ENCODE measurements around the gene WDR77. TPM values are rescaled to one million over a fixed set of nuclear protein-coding genes. Genes with fewer than 3 reads are reported as not detected.

The WDR77 gene
- total RNA-seq = 22.7 and 24.0 TPM in 2 replicates
- long read RNA-seq, transcript WDR77-201 (10 exons, 2,576 nt) = major isoform, 129 of 157 reads
- long read RNA-seq, partial matches to known transcripts = 10 of 157 reads
- long read RNA-seq, other reads (novel, unspliced or antisense) = 18 of 157 reads

- Mint-ChIP-seq H3K9me3 (ENCODE audit: unreplicated experiment) (no peaks in the 10 kb centered on the region), H3K4me1 (ENCODE audit: unreplicated experiment) (peaks cover 42% of the 10 kb centered on the region), H3K4me3 (ENCODE audit: unreplicated experiment) (peak within 1 kb of the TSS; percentile 100), H3K27ac (ENCODE audit: unreplicated experiment) (peak within 1 kb of the TSS; percentile 99), H3K36me3 (ENCODE audit: unreplicated experiment) (peaks cover 15% of the 10 kb centered on the region), H3K27me3 (ENCODE audit: unreplicated experiment) (no peaks in the 10 kb centered on the region)
- TF ChIP-seq, protein P1, sequence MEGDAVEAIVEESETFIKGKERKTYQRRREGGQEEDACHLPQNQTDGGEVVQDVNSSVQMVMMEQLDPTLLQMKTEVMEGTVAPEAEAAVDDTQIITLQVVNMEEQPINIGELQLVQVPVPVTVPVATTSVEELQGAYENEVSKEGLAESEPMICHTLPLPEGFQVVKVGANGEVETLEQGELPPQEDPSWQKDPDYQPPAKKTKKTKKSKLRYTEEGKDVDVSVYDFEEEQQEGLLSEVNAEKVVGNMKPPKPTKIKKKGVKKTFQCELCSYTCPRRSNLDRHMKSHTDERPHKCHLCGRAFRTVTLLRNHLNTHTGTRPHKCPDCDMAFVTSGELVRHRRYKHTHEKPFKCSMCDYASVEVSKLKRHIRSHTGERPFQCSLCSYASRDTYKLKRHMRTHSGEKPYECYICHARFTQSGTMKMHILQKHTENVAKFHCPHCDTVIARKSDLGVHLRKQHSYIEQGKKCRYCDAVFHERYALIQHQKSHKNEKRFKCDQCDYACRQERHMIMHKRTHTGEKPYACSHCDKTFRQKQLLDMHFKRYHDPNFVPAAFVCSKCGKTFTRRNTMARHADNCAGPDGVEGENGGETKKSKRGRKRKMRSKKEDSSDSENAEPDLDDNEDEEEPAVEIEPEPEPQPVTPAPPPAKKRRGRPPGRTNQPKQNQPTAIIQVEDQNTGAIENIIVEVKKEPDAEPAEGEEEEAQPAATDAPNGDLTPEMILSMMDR (IDR thresholded peaks at IDR 0.05) = no peak
- peak; percentile 98 for DNase-seq (ENCODE audit: extremely low spot score, unreplicated experiment)
Measured at GRCh38 chr1:111448918-111449702, at the start of gene WDR77, which contains the start of gene ATP5PB. TSS of gene WDR77 (minus strand) at chr1:111449256. CDS start at chr1:111449169, 87 bp downstream. TSS of gene ATP5PB (plus strand) at chr1:111449464. CDS start at chr1:111449542, 78 bp downstream.

GRCh38 chr1:111497592-111497991 lies 48.5 kb upstream of the WDR77 start:
- H3K36me3 Mint-ChIP-seq (ENCODE audit: unreplicated experiment) = no peaks in the 10 kb centered on the region
- H3K27ac Mint-ChIP-seq (ENCODE audit: unreplicated experiment) = no peak overlapping the region
- no peaks in the 10 kb centered on the region for H3K4me1 Mint-ChIP-seq (ENCODE audit: unreplicated experiment)
- H3K9me3 Mint-ChIP-seq (ENCODE audit: unreplicated experiment) = peaks cover 5% of the 10 kb centered on the region
- DNase-seq (ENCODE audit: extremely low spot score, unreplicated experiment) = peak; percentile 3
- peaks cover 65% of the 10 kb centered on the region for H3K27me3 Mint-ChIP-seq (ENCODE audit: unreplicated experiment)
- no peak overlapping the region for H3K4me3 Mint-ChIP-seq (ENCODE audit: unreplicated experiment)
- TF ChIP-seq, protein P1 (IDR thresholded peaks at IDR 0.05) = no peak

DNA sequence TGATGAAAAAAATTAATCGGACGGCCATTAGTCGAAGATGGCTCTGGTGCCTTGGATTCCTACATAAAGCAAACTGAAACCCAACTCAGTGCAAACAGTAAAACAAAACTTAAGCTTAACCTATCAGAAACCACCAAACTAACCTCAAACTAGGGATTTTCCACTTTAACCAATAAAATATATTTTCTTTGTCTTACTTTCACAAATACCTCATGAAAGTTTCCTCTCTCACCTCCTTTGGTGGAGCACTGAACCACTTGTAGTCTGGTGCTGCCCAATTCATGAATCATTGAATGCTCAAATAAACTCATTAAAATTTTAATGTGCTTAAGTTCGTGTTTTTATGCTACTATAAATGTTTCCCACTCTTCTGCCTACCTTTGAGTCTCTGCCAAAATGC lies 47.3 kb upstream of the WDR77 start:
- DNase-seq (ENCODE audit: extremely low spot score, unreplicated experiment) = no peak
- TF ChIP-seq, protein P1 (IDR thresholded peaks at IDR 0.05) = no peak
- Mint-ChIP-seq H3K4me1 (ENCODE audit: unreplicated experiment) (no peaks in the 10 kb centered on the region), H3K4me3 (ENCODE audit: unreplicated experiment) (no peak overlapping the region), H3K27ac (ENCODE audit: unreplicated experiment) (no peak overlapping the region), H3K27me3 (ENCODE audit: unreplicated experiment) (peaks cover 68% of the 10 kb centered on the region), H3K9me3 (ENCODE audit: unreplicated experiment) (peaks cover 5% of the 10 kb centered on the region), H3K36me3 (ENCODE audit: unreplicated experiment) (no peaks in the 10 kb centered on the region)

GRCh38 chr1:111491070-111491469 lies 42.0 kb upstream of the WDR77 start:
- no peak overlapping the region for H3K27ac Mint-ChIP-seq (ENCODE audit: unreplicated experiment)
- TF ChIP-seq, protein P1 (IDR thresholded peaks at IDR 0.05) = no peak
- H3K9me3 Mint-ChIP-seq (ENCODE audit: unreplicated experiment) = no peaks in the 10 kb centered on the region

GRCh38 chr1:111490220-111490619 lies 41.2 kb upstream of the WDR77 start:
- no peak for DNase-seq (ENCODE audit: extremely low spot score, unreplicated experiment)
- TF ChIP-seq, protein P1 (IDR thresholded peaks at IDR 0.05) = no peak
- no peaks in the 10 kb centered on the region for H3K36me3 Mint-ChIP-seq (ENCODE audit: unreplicated experiment)
- peaks cover 37% of the 10 kb centered on the region for H3K27me3 Mint-ChIP-seq (ENCODE audit: unreplicated experiment)
- H3K9me3 Mint-ChIP-seq (ENCODE audit: unreplicated experiment) = no peaks in the 10 kb centered on the region
- H3K4me3 Mint-ChIP-seq (ENCODE audit: unreplicated experiment) = no peak overlapping the region
- no peaks in the 10 kb centered on the region for H3K4me1 Mint-ChIP-seq (ENCODE audit: unreplicated experiment)
- H3K27ac Mint-ChIP-seq (ENCODE audit: unreplicated experiment) = no peak overlapping the region

More at GRCh38 chr1:111491070-111491469, 42.0 kb upstream of the WDR77 start:
- Mint-ChIP-seq H3K4me3 (ENCODE audit: unreplicated experiment) (no peak overlapping the region), H3K4me1 (ENCODE audit: unreplicated experiment) (no peaks in the 10 kb centered on the region), H3K36me3 (ENCODE audit: unreplicated experiment) (no peaks in the 10 kb centered on the region), H3K27me3 (ENCODE audit: unreplicated experiment) (peaks cover 41% of the 10 kb centered on the region)
- no peak for DNase-seq (ENCODE audit: extremely low spot score, unreplicated experiment)

Data from osteocyte (in vitro differentiated cells).